Activated B cell treated with CpG ODN at 0.5 μM for 24 hours (primary cell): ENCODE measurements around the gene TIAM1. TPM values are rescaled to one million over a fixed set of nuclear protein-coding genes. Genes with fewer than 3 reads are reported as not detected.

ENCODE experiments used
- ATAC-seq: fragments of 200-7000 bp; cut with Tn5 transposase; one replicate; pipeline ENCODE4 v1.10.0; 2021; ENCODE audit warnings: low read depth, mild to moderate bottlenecking, moderate library complexity
- CTCF ChIA-PET: fragments of 350-600 bp; sonication (Branson Sonifier 250); formaldehyde crosslinking; loops from one replicate; lab custom pipeline; 2021; ENCODE audit warnings: antibody characterized with exemption; lab: Charles Lee
- POLR2A ChIA-PET: fragments of 350-600 bp; sonication (Branson Sonifier 250); formaldehyde crosslinking; loops from one replicate; lab custom pipeline; 2021; ENCODE audit warnings: antibody characterized with exemption; lab: Charles Lee
- DNase-seq: peaks from one replicate; pipeline ENCODE4 v3.0.0; 2022
- H3K27ac Mint-ChIP-seq: one replicate; pipeline ENCODE4 v1.8.0; 2020; ENCODE audit warnings: mixed read lengths
- H3K27me3 Mint-ChIP-seq: one replicate; pipeline ENCODE4 v1.8.0; 2021; ENCODE audit warnings: mixed read lengths
- H3K36me3 Mint-ChIP-seq: one replicate; pipeline ENCODE4 v1.8.0; 2021; ENCODE audit warnings: low read depth, mixed read lengths
- H3K4me1 Mint-ChIP-seq: one replicate; pipeline ENCODE4 v1.8.0; 2021; ENCODE audit warnings: mixed read lengths
- H3K4me3 Mint-ChIP-seq: one replicate; pipeline ENCODE4 v1.8.0; 2020; ENCODE audit warnings: mild to moderate bottlenecking, mixed read lengths
- H3K9me3 Mint-ChIP-seq: one replicate; pipeline ENCODE4 v1.8.0; 2020; ENCODE audit warnings: mixed read lengths
- intact Hi-C: fragments of 100-400 bp; cut with micrococcal nuclease; formaldehyde crosslinking; loops from one replicate; pipeline ENCODE4 v1.15.1; 2024
- total RNA-seq: library from RNA; stranded (reverse); gene quantifications from 2 replicates; pipeline ENCODE4 v1.2.3, GENCODE V29; 2022
- TF ChIP-seq, protein P1 (sequence below): fragments of 200-600 bp; IDR thresholded peaks from one replicate; pipeline ENCODE4 v1.8.0; 2022; ENCODE audit warnings: antibody characterized with exemption, mild to moderate bottlenecking

TIAM1 gene
- total RNA-seq, 1 donor from 2014 or later, result 0.84 TPM

DNA sequence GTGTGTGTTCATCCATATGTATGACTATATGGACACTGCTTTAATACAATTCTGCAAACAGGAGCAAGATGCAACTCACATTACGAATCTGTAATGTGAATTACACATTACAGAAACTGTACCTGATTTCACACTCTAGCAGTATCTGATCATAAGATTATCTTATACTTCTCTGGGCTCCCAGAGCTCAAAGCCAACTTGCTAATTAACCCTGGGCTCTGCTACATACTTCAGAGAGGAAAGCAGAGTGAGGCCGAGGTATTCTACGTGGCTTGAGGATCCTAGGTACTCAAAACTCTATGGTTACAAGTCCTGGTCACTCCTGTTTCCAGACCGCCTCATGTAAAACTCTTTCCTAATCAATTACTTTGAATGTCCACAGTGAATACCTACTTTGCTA, 156.6 kb downstream of the TIAM1 start:
- Mint-ChIP-seq H3K27ac (no peak overlapping the region), H3K9me3 (no peaks in the 10 kb centered on the region), H3K4me3 (no peak overlapping the region), H3K36me3 (no peaks in the 10 kb centered on the region), H3K4me1 (no peaks in the 10 kb centered on the region), H3K27me3 (no peaks in the 10 kb centered on the region)
- ChIA-PET CTCF (no interaction called here), POLR2A (no interaction called here)
- intact Hi-C loops, result no loop called here
- ATAC-seq (no peak), DNase-seq (no peak)
- TF ChIP-seq, protein P1, sequence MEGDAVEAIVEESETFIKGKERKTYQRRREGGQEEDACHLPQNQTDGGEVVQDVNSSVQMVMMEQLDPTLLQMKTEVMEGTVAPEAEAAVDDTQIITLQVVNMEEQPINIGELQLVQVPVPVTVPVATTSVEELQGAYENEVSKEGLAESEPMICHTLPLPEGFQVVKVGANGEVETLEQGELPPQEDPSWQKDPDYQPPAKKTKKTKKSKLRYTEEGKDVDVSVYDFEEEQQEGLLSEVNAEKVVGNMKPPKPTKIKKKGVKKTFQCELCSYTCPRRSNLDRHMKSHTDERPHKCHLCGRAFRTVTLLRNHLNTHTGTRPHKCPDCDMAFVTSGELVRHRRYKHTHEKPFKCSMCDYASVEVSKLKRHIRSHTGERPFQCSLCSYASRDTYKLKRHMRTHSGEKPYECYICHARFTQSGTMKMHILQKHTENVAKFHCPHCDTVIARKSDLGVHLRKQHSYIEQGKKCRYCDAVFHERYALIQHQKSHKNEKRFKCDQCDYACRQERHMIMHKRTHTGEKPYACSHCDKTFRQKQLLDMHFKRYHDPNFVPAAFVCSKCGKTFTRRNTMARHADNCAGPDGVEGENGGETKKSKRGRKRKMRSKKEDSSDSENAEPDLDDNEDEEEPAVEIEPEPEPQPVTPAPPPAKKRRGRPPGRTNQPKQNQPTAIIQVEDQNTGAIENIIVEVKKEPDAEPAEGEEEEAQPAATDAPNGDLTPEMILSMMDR, result no peak

GRCh38 chr21:31186916-31187315, 157.1 kb downstream of the TIAM1 start:
- intact Hi-C loops, result no loop called here
- Mint-ChIP-seq H3K27me3 (no peaks in the 10 kb centered on the region), H3K9me3 (no peaks in the 10 kb centered on the region), H3K36me3 (no peaks in the 10 kb centered on the region), H3K4me3 (no peak overlapping the region), H3K27ac (no peak overlapping the region), H3K4me1 (no peaks in the 10 kb centered on the region)
- ATAC-seq (no peak), DNase-seq (no peak)
- TF ChIP-seq, protein P1, result no peak
- ChIA-PET POLR2A (no interaction called here), CTCF (no interaction called here)

DNA sequence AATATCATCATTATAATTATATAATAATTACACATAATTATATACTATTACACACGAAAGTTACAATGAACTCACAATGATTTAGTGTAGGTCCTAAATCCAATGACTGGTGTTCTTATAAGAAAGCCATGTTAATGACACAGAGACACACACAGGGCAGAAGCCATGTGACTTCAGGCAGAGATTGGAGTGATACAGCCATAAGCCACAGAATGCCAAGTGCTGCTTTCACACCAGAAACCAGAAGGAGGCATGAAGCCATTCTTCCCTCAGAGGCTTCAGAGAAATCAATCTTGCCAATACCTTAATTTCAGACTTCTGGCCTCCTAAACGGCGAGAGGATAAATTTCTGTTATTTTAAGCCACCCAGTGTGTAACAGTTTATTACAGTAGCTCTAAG, 158.4 kb downstream of the TIAM1 start:
- no peaks in the 10 kb centered on the region for H3K9me3 Mint-ChIP-seq
- ATAC-seq, result no peak
- TF ChIP-seq, protein P1, result no peak
- H3K4me3 Mint-ChIP-seq, result no peak overlapping the region
- intact Hi-C loops, result no loop called here
- H3K4me1 Mint-ChIP-seq, result no peaks in the 10 kb centered on the region
- no peaks in the 10 kb centered on the region for H3K27me3 Mint-ChIP-seq
- no peak overlapping the region for H3K27ac Mint-ChIP-seq
- CTCF ChIA-PET, result no interaction called here
- H3K36me3 Mint-ChIP-seq, result no peaks in the 10 kb centered on the region
- POLR2A ChIA-PET, result no interaction called here
- DNase-seq, result no peak

GRCh38 chr21:31184876-31185275, 159.2 kb downstream of the TIAM1 start:
- CTCF ChIA-PET, result no interaction called here
- Mint-ChIP-seq H3K9me3 (no peaks in the 10 kb centered on the region), H3K36me3 (no peaks in the 10 kb centered on the region), H3K27ac (no peak overlapping the region), H3K4me1 (no peaks in the 10 kb centered on the region), H3K4me3 (no peak overlapping the region), H3K27me3 (no peaks in the 10 kb centered on the region)
- TF ChIP-seq, protein P1, result no peak
- intact Hi-C loops, result no loop called here
- DNase-seq (no peak), ATAC-seq (no peak)
- POLR2A ChIA-PET, result no interaction called here

- H3K9me3 Mint-ChIP-seq, result no peaks in the 10 kb centered on the region
- TF ChIP-seq, protein P1, result no peak
- ATAC-seq (no peak), DNase-seq (no peak)
- no peaks in the 10 kb centered on the region for H3K4me1 Mint-ChIP-seq
- H3K36me3 Mint-ChIP-seq, result no peaks in the 10 kb centered on the region
- intact Hi-C loops, result no loop called here
- ChIA-PET POLR2A (no interaction called here), CTCF (no interaction called here)
- H3K27me3 Mint-ChIP-seq, result no peaks in the 10 kb centered on the region
- no peak overlapping the region for H3K4me3 Mint-ChIP-seq
- H3K27ac Mint-ChIP-seq, result no peak overlapping the region
Measured at GRCh38 chr21:31184459-31184858, 159.6 kb downstream of the TIAM1 start.
